ENCODE data around the gene SLC22A23.

SLC22A23 gene

DNA sequence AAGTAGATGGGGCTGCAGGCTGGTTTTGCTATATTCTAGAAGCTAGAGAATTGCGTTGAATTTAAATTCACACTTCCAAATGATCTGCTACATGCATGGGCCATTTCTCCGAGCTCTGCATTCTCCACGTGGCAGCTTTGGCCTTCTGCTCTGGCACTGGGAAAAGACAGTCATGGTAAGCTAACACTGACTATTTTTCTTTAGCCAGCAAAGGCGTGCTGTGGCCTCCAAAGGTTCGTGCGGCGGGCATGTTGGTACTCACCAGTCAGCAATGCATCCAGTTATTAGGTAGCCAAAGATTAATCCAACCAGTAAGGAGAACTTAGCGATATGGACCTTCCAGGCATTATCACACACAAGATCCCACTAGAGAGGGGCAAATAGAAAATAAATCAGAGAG, 41.4 kb downstream of the SLC22A23 start:
- no peak for TF ChIP-seq EZH2phosphoT487 (IDR thresholded peaks at IDR 0.05; ENCODE audit: low read length)
- TF ChIP-seq, protein P1, sequence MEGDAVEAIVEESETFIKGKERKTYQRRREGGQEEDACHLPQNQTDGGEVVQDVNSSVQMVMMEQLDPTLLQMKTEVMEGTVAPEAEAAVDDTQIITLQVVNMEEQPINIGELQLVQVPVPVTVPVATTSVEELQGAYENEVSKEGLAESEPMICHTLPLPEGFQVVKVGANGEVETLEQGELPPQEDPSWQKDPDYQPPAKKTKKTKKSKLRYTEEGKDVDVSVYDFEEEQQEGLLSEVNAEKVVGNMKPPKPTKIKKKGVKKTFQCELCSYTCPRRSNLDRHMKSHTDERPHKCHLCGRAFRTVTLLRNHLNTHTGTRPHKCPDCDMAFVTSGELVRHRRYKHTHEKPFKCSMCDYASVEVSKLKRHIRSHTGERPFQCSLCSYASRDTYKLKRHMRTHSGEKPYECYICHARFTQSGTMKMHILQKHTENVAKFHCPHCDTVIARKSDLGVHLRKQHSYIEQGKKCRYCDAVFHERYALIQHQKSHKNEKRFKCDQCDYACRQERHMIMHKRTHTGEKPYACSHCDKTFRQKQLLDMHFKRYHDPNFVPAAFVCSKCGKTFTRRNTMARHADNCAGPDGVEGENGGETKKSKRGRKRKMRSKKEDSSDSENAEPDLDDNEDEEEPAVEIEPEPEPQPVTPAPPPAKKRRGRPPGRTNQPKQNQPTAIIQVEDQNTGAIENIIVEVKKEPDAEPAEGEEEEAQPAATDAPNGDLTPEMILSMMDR (IDR thresholded peaks at IDR 0.05; ENCODE audit: low read length): no peak
- no peak for TF ChIP-seq EZH2 (optimal IDR thresholded peaks at IDR 0.05; ENCODE audit: low read depth, low read length)
- no peak for DNase-seq
- Histone ChIP-seq H3K27me3 (replicated peaks; ENCODE audit: insufficient read depth, low read length) (no peaks in the 10 kb centered on the region), H3F3A (ENCODE audit: insufficient read depth, low read length) (no peaks in the 10 kb centered on the region), H3K36me3 (replicated peaks; ENCODE audit: insufficient read depth, low read length) (no peaks in the 10 kb centered on the region), H2AFZ (ENCODE audit: low read length) (no peak overlapping the region), H3K79me2 (ENCODE audit: low read length) (no peaks in the 10 kb centered on the region), H3K4me3 (ENCODE audit: low read length) (no peak overlapping the region), H3K4me1 (ENCODE audit: low read length) (peaks cover 3% of the 10 kb centered on the region; the same call in 1 of the 2 replicates), H3K9ac (ENCODE audit: low read length) (no peak overlapping the region), H3K9me3 (replicated peaks; ENCODE audit: insufficient read depth, low read length) (no peaks in the 10 kb centered on the region), H3K9me2 (replicated peaks; ENCODE audit: insufficient read depth, low read length) (no peaks in the 10 kb centered on the region), H3K4me2 (ENCODE audit: low read depth, low read length) (no peak overlapping the region), H3K27ac (ENCODE audit: low read length) (no peak overlapping the region), H4K20me1 (ENCODE audit: insufficient read depth, low read length) (no peaks in the 10 kb centered on the region)

- Histone ChIP-seq H3K4me3 (ENCODE audit: low read length) (no peak overlapping the region), H3K9ac (ENCODE audit: low read length) (no peak overlapping the region), H4K20me1 (ENCODE audit: insufficient read depth, low read length) (no peaks in the 10 kb centered on the region), H3K27me3 (replicated peaks; ENCODE audit: insufficient read depth, low read length) (no peaks in the 10 kb centered on the region), H3K9me3 (replicated peaks; ENCODE audit: insufficient read depth, low read length) (no peaks in the 10 kb centered on the region), H3K79me2 (ENCODE audit: low read length) (no peaks in the 10 kb centered on the region), H3K36me3 (replicated peaks; ENCODE audit: insufficient read depth, low read length) (no peaks in the 10 kb centered on the region), H3K27ac (ENCODE audit: low read length) (no peak overlapping the region), H2AFZ (ENCODE audit: low read length) (no peak overlapping the region), H3K4me2 (ENCODE audit: low read depth, low read length) (no peak overlapping the region), H3F3A (ENCODE audit: insufficient read depth, low read length) (no peaks in the 10 kb centered on the region), H3K4me1 (ENCODE audit: low read length) (peaks cover 3% of the 10 kb centered on the region; the same call in 1 of the 2 replicates), H3K9me2 (replicated peaks; ENCODE audit: insufficient read depth, low read length) (no peaks in the 10 kb centered on the region)
- DNase-seq: no peak
- TF ChIP-seq, protein P1 (IDR thresholded peaks at IDR 0.05; ENCODE audit: low read length): no peak
- TF ChIP-seq EZH2 (optimal IDR thresholded peaks at IDR 0.05; ENCODE audit: low read depth, low read length): no peak
Measured at GRCh38 chr6:3415082-3415453, 41.8 kb downstream of the SLC22A23 start.

GRCh38 chr6:3414327-3415081, 42.3 kb downstream of the SLC22A23 start:
- peak; percentile 52 for DNase-seq
- H4K20me1 ChIP-seq (ENCODE audit: insufficient read depth, low read length): no peaks in the 10 kb centered on the region
- no peaks in the 10 kb centered on the region for H3K9me2 ChIP-seq (replicated peaks; ENCODE audit: insufficient read depth, low read length)
- no peak overlapping the region for H2AFZ ChIP-seq (ENCODE audit: low read length)
- no peak overlapping the region for H3K9ac ChIP-seq (ENCODE audit: low read length)
- peaks cover 3% of the 10 kb centered on the region; the same call in 1 of the 2 replicates for H3K4me1 ChIP-seq (ENCODE audit: low read length)
- H3K4me3 ChIP-seq (ENCODE audit: low read length): no peak overlapping the region
- no peak overlapping the region for H3K4me2 ChIP-seq (ENCODE audit: low read depth, low read length)
- no peaks in the 10 kb centered on the region for H3K27me3 ChIP-seq (replicated peaks; ENCODE audit: insufficient read depth, low read length)
- no peaks in the 10 kb centered on the region for H3F3A ChIP-seq (ENCODE audit: insufficient read depth, low read length)
- H3K36me3 ChIP-seq (replicated peaks; ENCODE audit: insufficient read depth, low read length): no peaks in the 10 kb centered on the region
- H3K27ac ChIP-seq (ENCODE audit: low read length): no peak overlapping the region
- no peaks in the 10 kb centered on the region for H3K79me2 ChIP-seq (ENCODE audit: low read length)
- TF ChIP-seq EZH2phosphoT487 (IDR thresholded peaks at IDR 0.05; ENCODE audit: low read length) (no peak), EZH2 (optimal IDR thresholded peaks at IDR 0.05; ENCODE audit: low read depth, low read length) (no peak)
- TF ChIP-seq, protein P1 (IDR thresholded peaks at IDR 0.05; ENCODE audit: low read length): no peak
- H3K9me3 ChIP-seq (replicated peaks; ENCODE audit: insufficient read depth, low read length): no peaks in the 10 kb centered on the region

Data from MM.1S (cell line).